ENCODE data around the gene LLGL2. TPM values are rescaled to one million over a fixed set of nuclear protein-coding genes. Genes with fewer than 3 reads are reported as not detected.
"Not testable (repeated sequence)": the region's sequence is repeated elsewhere in the genome, so short reads cannot be mapped to it uniquely, and the experiment has no call there.

Gene LLGL2
- total RNA-seq, 1 donor from 2014 or later = 14.8 TPM

GRCh38 chr17:75592348-75593020 is 67.0 kb downstream of the LLGL2 start:
- H3K4me2 ChIP-seq (ENCODE audit: low read length) = no peak overlapping the region
- H3K79me2 ChIP-seq (ENCODE audit: insufficient read depth, low read length) = no peaks in the 10 kb centered on the region
- H3K36me3 Mint-ChIP-seq (ENCODE audit: low read depth, unreplicated experiment) = peaks cover 2% of the 10 kb centered on the region
- no peak overlapping the region for H3K4me3 ChIP-seq (ENCODE audit: insufficient read depth, low read depth, low read length)
- no peaks in the 10 kb centered on the region for H3K4me1 Mint-ChIP-seq (ENCODE audit: low read depth, unreplicated experiment)
- no peak overlapping the region for H3K4me3 Mint-ChIP-seq (ENCODE audit: unreplicated experiment)
- no peak overlapping the region for H3K27ac Mint-ChIP-seq (ENCODE audit: unreplicated experiment)
- peaks cover 8% of the 10 kb centered on the region for H3K27me3 ChIP-seq (ENCODE audit: insufficient read depth, low read length)
- H3K4me1 ChIP-seq (ENCODE audit: insufficient read depth, low read length) = no peaks in the 10 kb centered on the region
- H4K20me1 ChIP-seq (ENCODE audit: insufficient read depth, low read length) = no peaks in the 10 kb centered on the region
- H3K27ac ChIP-seq (ENCODE audit: low read depth, low read length) = no peak overlapping the region
- peaks cover 18% of the 10 kb centered on the region for H3K27me3 Mint-ChIP-seq (ENCODE audit: low read depth, unreplicated experiment)
- FAIRE-seq (no peak), DNase-seq (ENCODE audit: low read depth) (no peak)
- no peaks in the 10 kb centered on the region for H3K9me3 ChIP-seq (ENCODE audit: insufficient read depth, low read depth, low read length)
- H3K9me3 Mint-ChIP-seq (ENCODE audit: unreplicated experiment) = no peaks in the 10 kb centered on the region
- H2AFZ ChIP-seq (ENCODE audit: low read depth, low read length) = no peak overlapping the region
- TF ChIP-seq EZH2 (IDR thresholded peaks at IDR 0.05; ENCODE audit: insufficient read depth, low read length) = no peak
- TF ChIP-seq CTCF (IDR thresholded peaks at IDR 0.05; ENCODE audit: insufficient read depth, low read depth, low read length) = no peak
- H3K9ac ChIP-seq (ENCODE audit: low read length) = no peak overlapping the region
- no peaks in the 10 kb centered on the region for H3K36me3 ChIP-seq (ENCODE audit: insufficient read depth, low read length)

GRCh38 chr17:75593430-75593829 is 67.9 kb downstream of the LLGL2 start:
- not testable (repeated sequence) for H3K9ac ChIP-seq (ENCODE audit: low read length); H3K9me3 Mint-ChIP-seq (ENCODE audit: unreplicated experiment); H3K79me2 ChIP-seq (ENCODE audit: insufficient read depth, low read length); H3K36me3 Mint-ChIP-seq (ENCODE audit: low read depth, unreplicated experiment); DNase-seq (ENCODE audit: low read depth); H4K20me1 ChIP-seq (ENCODE audit: insufficient read depth, low read length); H3K27me3 ChIP-seq (ENCODE audit: insufficient read depth, low read length); H3K27ac Mint-ChIP-seq (ENCODE audit: unreplicated experiment); H3K36me3 ChIP-seq (ENCODE audit: insufficient read depth, low read length); H3K4me3 ChIP-seq (ENCODE audit: insufficient read depth, low read depth, low read length); FAIRE-seq; H3K4me1 Mint-ChIP-seq (ENCODE audit: low read depth, unreplicated experiment); H2AFZ ChIP-seq (ENCODE audit: low read depth, low read length); H3K4me3 Mint-ChIP-seq (ENCODE audit: unreplicated experiment); H3K4me2 ChIP-seq (ENCODE audit: low read length); H3K4me1 ChIP-seq (ENCODE audit: insufficient read depth, low read length); H3K27ac ChIP-seq (ENCODE audit: low read depth, low read length); H3K9me3 ChIP-seq (ENCODE audit: insufficient read depth, low read depth, low read length)
- H3K27me3 Mint-ChIP-seq (ENCODE audit: low read depth, unreplicated experiment) = peaks cover 18% of the 10 kb centered on the region

- Histone ChIP-seq H3K27me3 (ENCODE audit: insufficient read depth, low read length) (peaks cover 4% of the 10 kb centered on the region), H3K9me3 (ENCODE audit: insufficient read depth, low read depth, low read length) (no peaks in the 10 kb centered on the region), H3K9ac (ENCODE audit: low read length) (no peak overlapping the region), H3K4me2 (ENCODE audit: low read length) (no peak overlapping the region), H3K4me1 (ENCODE audit: insufficient read depth, low read length) (no peaks in the 10 kb centered on the region), H3K27ac (ENCODE audit: low read depth, low read length) (no peak overlapping the region), H3K4me3 (ENCODE audit: insufficient read depth, low read depth, low read length) (no peak overlapping the region), H2AFZ (ENCODE audit: low read depth, low read length) (no peak overlapping the region), H3K36me3 (ENCODE audit: insufficient read depth, low read length) (no peaks in the 10 kb centered on the region), H4K20me1 (ENCODE audit: insufficient read depth, low read length) (no peaks in the 10 kb centered on the region), H3K79me2 (ENCODE audit: insufficient read depth, low read length) (no peaks in the 10 kb centered on the region)
- DNase-seq (ENCODE audit: low read depth) = no peak
- no peaks in the 10 kb centered on the region for H3K4me1 Mint-ChIP-seq (ENCODE audit: low read depth, unreplicated experiment)
- H3K9me3 Mint-ChIP-seq (ENCODE audit: unreplicated experiment) = no peaks in the 10 kb centered on the region
- no peak for FAIRE-seq
- peaks cover 18% of the 10 kb centered on the region for H3K27me3 Mint-ChIP-seq (ENCODE audit: low read depth, unreplicated experiment)
- H3K4me3 Mint-ChIP-seq (ENCODE audit: unreplicated experiment) = no peak overlapping the region
- peaks cover 2% of the 10 kb centered on the region for H3K36me3 Mint-ChIP-seq (ENCODE audit: low read depth, unreplicated experiment)
- TF ChIP-seq EZH2 (IDR thresholded peaks at IDR 0.05; ENCODE audit: insufficient read depth, low read length) (no peak), CTCF (IDR thresholded peaks at IDR 0.05; ENCODE audit: insufficient read depth, low read depth, low read length) (no peak)
- H3K27ac Mint-ChIP-seq (ENCODE audit: unreplicated experiment) = no peak overlapping the region
Observed at GRCh38 chr17:75594499-75595283, 69.2 kb downstream of the LLGL2 start.

Measured in astrocyte (in vitro differentiated cells and primary cell).